ENCODE results near the gene MED25.

- TF ChIP-seq, protein P1, sequence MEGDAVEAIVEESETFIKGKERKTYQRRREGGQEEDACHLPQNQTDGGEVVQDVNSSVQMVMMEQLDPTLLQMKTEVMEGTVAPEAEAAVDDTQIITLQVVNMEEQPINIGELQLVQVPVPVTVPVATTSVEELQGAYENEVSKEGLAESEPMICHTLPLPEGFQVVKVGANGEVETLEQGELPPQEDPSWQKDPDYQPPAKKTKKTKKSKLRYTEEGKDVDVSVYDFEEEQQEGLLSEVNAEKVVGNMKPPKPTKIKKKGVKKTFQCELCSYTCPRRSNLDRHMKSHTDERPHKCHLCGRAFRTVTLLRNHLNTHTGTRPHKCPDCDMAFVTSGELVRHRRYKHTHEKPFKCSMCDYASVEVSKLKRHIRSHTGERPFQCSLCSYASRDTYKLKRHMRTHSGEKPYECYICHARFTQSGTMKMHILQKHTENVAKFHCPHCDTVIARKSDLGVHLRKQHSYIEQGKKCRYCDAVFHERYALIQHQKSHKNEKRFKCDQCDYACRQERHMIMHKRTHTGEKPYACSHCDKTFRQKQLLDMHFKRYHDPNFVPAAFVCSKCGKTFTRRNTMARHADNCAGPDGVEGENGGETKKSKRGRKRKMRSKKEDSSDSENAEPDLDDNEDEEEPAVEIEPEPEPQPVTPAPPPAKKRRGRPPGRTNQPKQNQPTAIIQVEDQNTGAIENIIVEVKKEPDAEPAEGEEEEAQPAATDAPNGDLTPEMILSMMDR (conservative IDR thresholded peaks at IDR 0.05; ENCODE audit: low read depth, low read length): no peak
- no peak for TF ChIP-seq EZH2 (IDR thresholded peaks at IDR 0.05; ENCODE audit: borderline replicate concordance, low read depth, low read length, poor library complexity, severe bottlenecking)
Observed at GRCh38 chr19:49864890-49865289, 46.8 kb downstream of the MED25 start.
